Islet of Langerhans (tissue), 1 donor: Measurements from ENCODE around the gene SNX18.

Source experiments
- FAIRE-seq: peaks from one replicate; lab custom pipeline; 2011; peaks lifted over from hg19 to GRCh38; lab: Jason Lieb, UNC

SNX18 gene

GRCh38 chr5:54541823-54542783 lies 24.5 kb downstream of the SNX18 start:
- FAIRE-seq: no peak

DNA sequence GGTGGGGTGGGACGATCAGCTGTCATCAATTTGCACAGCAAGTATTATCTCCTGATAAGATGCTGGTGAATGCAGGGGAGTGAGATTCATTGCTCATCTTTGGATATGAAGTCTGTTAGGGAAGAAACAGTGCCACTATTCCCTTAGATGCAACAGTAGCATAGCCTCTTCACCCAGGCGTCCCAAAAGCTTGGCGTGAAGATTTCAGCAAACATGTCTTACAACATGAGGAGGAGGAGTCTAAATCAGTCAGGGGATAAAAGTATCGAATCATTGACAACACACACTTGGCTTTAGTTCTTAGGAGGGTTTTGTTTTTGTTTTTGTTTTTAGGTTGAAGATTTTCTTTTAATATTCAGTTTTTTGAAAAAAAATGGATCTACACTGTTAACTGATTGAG lies 26.5 kb downstream of the SNX18 start:
- peak; percentile 9 for FAIRE-seq

GRCh38 chr5:54545796-54546195 lies 28.2 kb downstream of the SNX18 start:
- no peak for FAIRE-seq

- FAIRE-seq: no peak
These were observed 30.2 kb downstream of the SNX18 start for GRCh38 chr5:54547711-54548250.

GRCh38 chr5:54548565-54548964 lies 31.0 kb downstream of the SNX18 start:
- FAIRE-seq: no peak

DNA sequence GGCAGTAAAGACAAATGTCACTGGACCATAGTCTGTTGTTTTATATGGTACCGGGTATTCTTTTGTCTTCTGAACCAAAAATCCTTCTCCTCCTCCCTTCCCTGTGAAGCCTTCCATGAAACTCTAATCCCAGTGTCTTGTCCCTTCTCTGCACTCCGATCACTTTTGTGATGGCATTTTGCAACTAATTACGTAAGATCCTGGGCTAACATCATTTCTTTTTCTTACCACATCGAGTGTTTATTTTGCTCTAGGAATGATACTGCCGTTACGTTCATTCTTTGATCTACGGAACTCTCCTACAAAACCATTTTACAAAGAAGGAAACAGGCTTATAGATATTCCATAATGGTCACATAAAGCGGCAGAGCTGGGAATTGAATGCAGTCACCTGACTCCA lies 33.7 kb downstream of the SNX18 start:
- no peak for FAIRE-seq

DNA sequence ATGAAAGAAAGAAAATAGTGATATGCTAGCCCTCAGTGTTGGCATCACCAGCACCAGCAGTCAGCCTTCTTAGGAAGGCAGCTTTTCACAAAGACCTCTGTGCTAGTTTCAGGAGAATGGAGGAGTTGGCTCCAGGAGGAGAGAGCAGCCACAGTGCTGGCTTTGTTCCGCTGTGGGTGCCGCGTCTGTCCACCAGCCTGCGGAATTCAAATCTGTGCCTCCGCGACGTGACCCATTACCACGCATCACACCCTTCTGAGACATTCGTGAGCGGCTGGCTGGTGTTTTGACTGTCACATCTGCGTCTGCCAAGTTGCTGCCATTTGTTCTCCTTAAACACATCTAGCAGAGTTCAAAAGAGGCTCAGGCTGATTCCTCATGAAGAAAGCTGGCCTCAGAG lies 34.4 kb downstream of the SNX18 start:
- no peak for FAIRE-seq

- FAIRE-seq: no peak
These were observed 34.9 kb downstream of the SNX18 start for GRCh38 chr5:54552446-54552845.

DNA sequence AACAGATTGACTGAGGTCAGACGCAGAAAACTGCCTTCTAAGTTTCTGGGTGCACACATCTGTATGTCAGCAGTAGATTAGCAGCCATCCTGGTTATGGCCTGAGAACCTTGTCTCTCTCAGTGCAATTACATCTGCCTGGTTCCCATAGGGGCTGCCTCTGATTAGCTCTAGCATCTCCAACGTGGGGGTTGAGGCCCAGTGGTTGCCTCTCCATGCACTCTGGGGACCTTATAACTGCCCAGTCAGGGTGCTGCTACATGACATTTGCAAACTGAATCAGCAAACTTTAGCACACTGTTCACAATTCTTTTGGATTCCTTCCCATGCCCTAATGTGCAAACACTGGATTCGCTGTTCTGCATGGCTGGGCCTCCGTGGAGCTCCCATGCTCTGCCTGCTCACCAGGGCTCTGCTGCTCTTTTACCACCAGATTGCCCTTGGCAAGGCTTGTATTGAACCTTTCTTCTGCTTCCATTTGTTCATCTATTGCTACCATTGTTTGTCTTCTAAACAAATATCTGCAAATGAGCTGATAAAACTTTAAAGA lies 36.2 kb downstream of the SNX18 start:
- no peak for FAIRE-seq

DNA sequence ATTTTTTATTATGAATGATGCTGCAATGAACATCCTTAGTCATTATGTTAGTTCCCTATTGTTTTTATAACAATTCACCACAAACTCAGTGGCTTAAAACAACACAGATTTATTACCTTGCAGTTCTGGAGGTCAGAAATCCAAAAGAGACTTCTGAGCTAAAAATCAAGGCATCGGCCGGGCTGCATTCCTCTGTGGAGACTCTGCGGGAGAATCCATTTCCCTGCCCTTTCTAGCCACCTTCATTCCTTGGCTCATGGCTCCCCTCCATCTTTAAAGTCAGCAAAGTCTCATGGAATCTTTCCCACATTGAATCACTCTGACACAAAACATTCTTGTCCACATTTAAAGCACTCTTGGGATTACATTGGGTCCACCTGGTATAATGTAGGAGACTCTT lies 38.6 kb downstream of the SNX18 start:
- no peak for FAIRE-seq

DNA sequence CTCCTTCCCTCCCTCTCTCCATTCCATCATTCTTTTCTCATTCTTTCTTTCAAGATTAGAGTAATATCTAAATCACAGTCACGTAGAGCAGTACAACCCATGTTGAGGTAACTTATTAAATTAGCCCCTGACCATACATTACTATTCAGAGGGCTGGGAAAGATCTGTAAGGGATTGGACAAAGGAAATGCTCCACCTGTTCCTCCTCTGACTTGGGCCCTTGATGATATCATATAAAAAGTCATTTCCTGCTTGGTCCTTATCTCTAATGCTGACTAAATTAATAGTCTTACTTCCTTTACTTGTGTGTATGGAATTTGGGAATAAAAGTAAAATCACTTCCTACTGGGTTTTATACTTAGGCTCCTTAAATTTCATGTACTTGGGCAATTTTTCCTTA lies 40.8 kb downstream of the SNX18 start:
- FAIRE-seq: no peak

DNA sequence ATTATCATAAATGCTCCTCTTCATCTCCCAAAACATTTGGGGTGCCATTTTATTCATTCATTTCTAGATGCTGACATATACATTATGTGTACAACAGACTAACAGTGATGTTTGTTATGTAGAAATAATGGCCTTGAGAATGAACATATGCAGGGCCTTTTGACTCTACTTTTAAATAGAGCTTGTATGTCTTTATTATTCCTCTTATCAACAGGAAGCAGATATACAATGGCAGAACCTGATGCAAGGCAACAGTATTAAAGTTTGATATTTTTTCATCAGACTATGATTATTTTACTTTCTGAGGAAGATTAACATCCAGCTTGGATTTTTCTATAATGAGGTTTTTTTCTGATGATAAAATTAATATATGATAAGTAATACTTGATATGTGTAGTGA lies 44.1 kb downstream of the SNX18 start:
- FAIRE-seq: no peak

- no peak for FAIRE-seq
These were observed 45.7 kb downstream of the SNX18 start for GRCh38 chr5:54563083-54563761.

- no peak for FAIRE-seq
These were observed 50.4 kb downstream of the SNX18 start for GRCh38 chr5:54567996-54568395.

GRCh38 chr5:54570916-54571315 lies 53.4 kb downstream of the SNX18 start:
- FAIRE-seq: no peak

DNA sequence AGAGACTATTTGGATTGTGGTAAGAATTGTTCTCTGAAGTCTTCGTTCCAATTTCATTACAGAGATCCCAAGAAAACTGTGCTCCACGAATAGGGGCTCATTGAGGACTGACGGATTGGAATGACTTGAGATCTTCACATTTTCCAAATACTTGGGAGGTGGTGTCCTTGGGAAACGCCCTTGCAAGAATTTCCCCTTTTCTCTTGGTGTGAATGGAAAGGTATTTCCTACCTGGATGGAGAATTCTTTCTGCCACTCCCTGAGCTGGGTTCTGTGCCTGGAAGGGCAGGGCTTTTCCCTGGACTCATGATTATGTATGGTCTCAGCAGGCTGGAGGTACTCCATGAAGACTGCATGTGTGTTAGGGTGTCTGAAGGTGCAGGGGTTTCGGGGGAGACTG lies 53.9 kb downstream of the SNX18 start:
- no peak for FAIRE-seq

- no peak for FAIRE-seq
These were observed 56.4 kb downstream of the SNX18 start for GRCh38 chr5:54573812-54574489.

DNA sequence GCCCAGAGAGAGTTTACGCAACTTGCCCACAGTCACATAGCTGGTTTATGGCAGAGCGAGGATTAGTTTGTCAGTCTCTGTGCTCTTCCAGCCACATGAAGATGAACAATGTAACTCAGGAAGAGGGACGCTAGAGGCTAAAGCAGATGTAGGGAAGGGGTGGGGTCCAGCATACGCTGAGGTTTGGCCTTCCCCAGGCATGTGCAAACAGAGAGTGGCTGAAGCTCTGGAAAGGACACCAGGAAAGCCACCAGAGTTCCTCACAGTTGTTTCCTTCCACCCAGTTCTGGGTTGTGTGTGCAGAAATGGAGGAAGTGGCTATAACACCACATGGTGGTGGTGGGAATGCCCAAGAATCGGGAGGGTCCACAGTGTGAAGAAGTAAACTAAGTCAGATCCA lies 60.0 kb downstream of the SNX18 start:
- FAIRE-seq: no peak

DNA sequence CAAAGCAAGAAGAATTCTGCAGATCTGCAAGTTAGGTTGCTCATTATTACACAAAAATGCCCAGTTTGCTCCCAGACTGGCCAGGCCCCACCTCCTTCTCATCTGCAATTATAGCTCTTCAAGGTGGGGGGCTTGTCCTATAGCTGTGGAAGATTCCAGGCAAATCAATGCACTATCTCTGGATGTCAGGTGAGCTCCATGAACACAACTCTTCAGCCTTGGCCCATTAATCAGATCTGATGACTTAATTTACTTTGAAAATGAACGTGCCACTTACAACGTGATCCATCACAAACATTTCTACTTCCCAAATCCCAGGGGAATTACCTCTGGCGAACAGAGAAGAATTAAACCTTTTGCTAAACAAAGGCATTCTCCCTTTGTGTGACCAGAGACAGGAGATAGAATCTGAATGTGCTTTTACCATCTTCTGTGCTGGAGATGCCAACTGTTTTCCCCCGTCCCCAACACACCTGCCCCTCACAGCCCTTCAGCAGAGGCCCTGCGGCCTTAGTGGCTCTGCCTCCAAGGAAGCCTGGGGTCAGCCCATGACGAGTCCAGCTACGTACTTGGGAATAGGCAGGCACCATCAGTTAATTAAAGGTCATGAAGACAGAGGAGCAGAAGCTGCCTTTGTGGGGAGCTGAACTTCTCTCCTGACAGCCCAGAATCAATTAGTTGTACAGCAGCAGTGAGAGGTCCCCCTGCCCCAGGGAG lies 60.5 kb downstream of the SNX18 start:
- no peak for FAIRE-seq

GRCh38 chr5:54579591-54580295 lies 62.2 kb downstream of the SNX18 start:
- FAIRE-seq: no peak
